SK-N-MC (cell line): ENCODE measurements around the gene ARIH1.

Experiments
- EZH2 ChIP-seq: fragments of 200-600 bp; sonication (generic); IDR thresholded peaks from one replicate; pipeline ENCODE4 v1.6.1; 2017; ENCODE audit warnings: antibody characterized with exemption
- FOXP2 ChIP-seq: optimal IDR thresholded peaks from 2 replicates; pipeline ENCODE3; 2011; ENCODE audit warnings: mild to moderate bottlenecking, moderate library complexity; ENCODE audit not compliant: insufficient read depth; ENCODE audit errors: extremely low read length, control extremely low read depth
- POLR2AphosphoS5 ChIP-seq: IDR thresholded peaks from 2 replicates; pipeline ENCODE4 v1.6.1; 2012; ENCODE audit warnings: mild to moderate bottlenecking, low read depth, low read length, borderline replicate concordance

GRCh38 chr15:72590427-72590826 lies 116.3 kb downstream of the ARIH1 start:
- no peak for TF ChIP-seq POLR2AphosphoS5
- TF ChIP-seq EZH2 = no peak
- no peak for TF ChIP-seq FOXP2
